Cerebellar cortex (tissue), 1 donor: ENCODE results near the gene PPP1R3D.
"Not testable (repeated sequence)": the region's sequence is repeated elsewhere in the genome, so short reads cannot be mapped to it uniquely, and the experiment has no call there.

ENCODE experiments used
- DNase-seq: peaks from one replicate; pipeline ENCODE4 v3.0.0-alpha.2; 2015; ENCODE audit warnings: low spot score

The PPP1R3D gene

DNA sequence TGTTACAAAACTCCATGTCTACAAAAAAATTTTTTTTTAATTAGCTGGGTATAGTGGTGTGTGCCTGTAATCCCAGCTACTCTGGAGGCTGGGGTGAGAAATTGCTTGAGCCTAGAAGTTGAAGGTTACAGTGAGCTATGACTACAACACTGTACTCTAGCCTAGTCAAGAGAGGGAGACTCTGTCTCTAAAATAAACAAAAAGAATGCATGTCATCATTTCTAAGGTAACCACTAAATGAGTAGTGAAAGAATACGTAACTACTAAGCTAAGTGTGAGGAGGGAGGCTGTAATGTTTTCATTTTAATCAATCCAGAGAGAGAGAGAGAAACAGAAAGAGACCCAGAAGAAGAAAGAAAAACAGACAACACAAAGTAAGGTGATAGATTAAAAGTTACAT is 16.6 kb downstream of the PPP1R3D start:
- DNase-seq = no peak

GRCh38 chr20:59920944-59921343 is 19.2 kb downstream of the PPP1R3D start:
- DNase-seq = no peak

- DNase-seq = no peak
Observed at GRCh38 chr20:59912609-59913008, 27.5 kb downstream of the PPP1R3D start.

DNA sequence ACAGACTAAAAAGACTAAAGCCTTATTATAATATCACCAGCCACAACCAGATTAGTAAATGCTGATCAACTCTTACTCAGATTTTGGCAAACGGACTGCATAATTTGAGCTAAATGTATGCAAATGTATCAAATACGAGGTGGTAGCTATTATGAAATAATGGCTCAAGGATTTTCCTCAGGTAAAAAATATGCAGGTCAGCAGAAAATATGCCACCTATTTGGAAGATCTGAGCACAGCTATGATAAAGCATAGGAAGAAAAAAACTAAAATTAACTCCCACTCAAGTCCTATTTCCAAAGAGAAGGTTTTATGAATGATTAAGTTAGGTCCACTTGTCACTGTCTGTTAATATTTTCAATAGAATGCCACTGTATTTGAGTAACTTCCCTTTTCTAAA is 29.1 kb downstream of the PPP1R3D start:
- no peak for DNase-seq

DNA sequence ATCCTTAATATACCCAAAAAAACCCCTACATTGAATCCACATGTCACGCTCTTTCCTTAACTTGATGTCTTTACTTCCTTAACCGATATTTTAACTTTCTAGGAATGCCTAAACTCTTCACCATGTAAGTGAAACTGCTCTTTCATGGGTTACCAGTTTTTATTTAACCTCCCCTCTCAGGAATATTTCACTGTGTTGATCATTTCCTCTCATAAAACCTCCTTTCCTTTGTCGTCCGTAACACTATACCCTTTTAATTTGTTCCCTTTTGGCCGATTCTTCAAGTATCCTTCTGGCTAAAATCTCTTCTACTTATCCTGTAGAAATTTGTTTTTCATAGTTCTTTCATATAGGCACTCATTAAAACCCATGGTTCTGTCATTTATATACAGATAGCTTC is 31.2 kb downstream of the PPP1R3D start:
- no peak for DNase-seq

GRCh38 chr20:59903621-59904020 is 36.5 kb downstream of the PPP1R3D start:
- no peak for DNase-seq

- no peak for DNase-seq
Observed at GRCh38 chr20:59902470-59902869, 37.6 kb downstream of the PPP1R3D start.

GRCh38 chr20:59895908-59896307 is 44.2 kb downstream of the PPP1R3D start:
- DNase-seq = no peak

DNA sequence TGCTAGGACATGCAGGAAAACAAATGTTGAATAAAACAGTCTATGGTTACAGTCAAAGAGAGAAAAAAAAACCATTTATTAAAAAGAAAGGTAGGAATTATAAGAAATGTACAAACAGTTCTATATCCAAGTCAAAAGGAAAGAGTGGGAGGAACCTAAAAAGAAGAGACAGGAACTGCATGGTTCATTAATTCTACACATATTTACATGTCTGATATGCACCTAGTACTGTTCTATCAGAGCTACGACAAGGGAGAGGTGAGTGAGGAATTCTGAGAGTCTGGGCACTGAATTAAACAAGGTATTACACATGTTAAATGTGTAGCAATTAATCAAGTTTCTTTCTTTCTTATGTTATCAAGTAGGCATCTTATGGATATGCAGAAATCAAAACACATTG is 48.5 kb downstream of the PPP1R3D start:
- no peak for DNase-seq

GRCh38 chr20:59890035-59890434 is 50.1 kb downstream of the PPP1R3D start:
- DNase-seq = not testable (repeated sequence)

- no peak for DNase-seq
Observed at GRCh38 chr20:59888050-59888449, 52.1 kb downstream of the PPP1R3D start.
